Fibroblast of pulmonary artery (primary cell): ENCODE measurements around the gene POLR3B.

Source experiments
- DNase-seq: peaks from one replicate; pipeline ENCODE4 v3.0.0-alpha.2; 2010; ENCODE audit warnings: low read depth
- H3K4me3 ChIP-seq: replicated peaks from 2 replicates; pipeline ENCODE4 v1.5.1; 2011; ENCODE audit warnings: low read depth, mild to moderate bottlenecking, control low read depth, low read length, moderate library complexity
- CTCF ChIP-seq: IDR thresholded peaks from 2 replicates; pipeline ENCODE4 v1.5.1; 2011; ENCODE audit warnings: mild to moderate bottlenecking, control low read depth, low read length, inconsistent platforms; ENCODE audit errors: missing control alignments

POLR3B gene

DNA sequence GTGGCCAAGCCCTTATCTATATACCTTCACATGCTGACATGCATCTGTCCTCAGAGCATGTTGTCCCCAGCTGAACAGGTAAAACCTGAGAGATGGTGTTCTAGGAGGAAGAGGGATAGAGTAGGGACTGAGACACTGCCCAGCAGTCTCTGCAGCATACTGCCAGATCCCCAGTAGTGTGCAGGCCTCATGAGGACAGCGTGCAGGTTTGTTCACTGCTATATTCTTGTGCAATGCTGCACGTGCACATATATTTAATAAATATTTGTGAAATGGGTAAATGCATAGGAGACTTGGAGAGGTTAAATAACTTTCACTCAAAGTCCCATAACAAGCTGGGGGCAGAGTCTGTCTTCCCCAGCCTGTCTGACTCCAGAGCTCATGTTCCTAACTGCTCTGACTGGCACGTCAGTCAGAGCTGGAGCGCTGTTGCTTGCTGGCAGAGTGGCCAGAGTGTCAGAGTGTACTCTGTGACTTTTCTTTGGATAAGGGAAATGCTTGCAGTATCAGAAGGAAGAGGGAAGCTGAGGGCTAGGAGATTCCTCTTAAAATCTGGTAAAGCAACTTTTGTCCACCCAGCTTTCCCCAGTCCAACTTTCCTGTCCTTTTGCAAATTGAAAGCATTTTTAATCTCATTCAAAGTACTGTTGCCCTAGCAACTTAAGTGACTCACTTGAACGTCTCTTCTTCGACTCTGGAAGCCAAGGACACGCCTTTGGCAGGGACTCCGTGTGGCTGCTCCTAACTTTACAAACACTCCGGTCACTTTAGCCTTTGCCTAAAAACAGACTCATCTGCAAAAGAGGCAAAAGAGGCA, 14.9 kb upstream of the POLR3B start:
- no peak for TF ChIP-seq CTCF
- H3K4me3 ChIP-seq = peak overlapping the region; percentile 24
- peak; percentile 78 for DNase-seq

DNA sequence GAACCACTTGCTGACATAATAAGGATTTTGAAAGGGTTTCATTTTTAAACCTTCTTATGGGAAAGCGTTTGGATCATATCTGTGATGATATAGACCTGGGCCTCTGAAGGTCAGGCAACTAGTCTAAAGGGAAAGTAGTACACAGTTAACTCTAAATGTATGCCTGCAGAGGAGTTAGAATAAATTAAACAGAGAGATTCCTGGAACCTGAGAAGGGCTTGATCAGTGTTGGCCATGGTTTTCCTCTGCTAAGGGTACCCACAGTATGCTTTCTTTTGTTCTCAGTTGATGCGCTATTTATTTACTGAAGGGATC, 14.4 kb upstream of the POLR3B start:
- DNase-seq = no peak
- peak overlapping the region; percentile 21 for H3K4me3 ChIP-seq
- no peak for TF ChIP-seq CTCF

DNA sequence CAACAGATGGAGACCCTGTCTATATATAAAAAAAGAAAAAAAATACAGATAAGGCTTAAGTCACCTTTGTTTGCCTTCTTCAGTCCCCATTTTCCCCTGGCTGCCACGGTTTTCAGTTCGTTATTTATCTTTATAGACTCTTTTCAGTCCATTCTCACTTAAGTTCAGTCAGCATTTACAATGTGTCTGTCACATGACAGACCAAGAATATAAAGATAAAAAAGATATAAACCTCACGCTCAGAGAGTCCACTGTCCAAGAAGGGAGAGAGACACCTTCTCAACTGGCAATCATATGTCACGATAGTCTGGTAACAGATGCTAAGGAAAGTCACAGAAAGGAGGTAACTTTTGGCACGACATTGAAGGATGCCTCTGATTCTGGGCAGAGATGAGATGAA, 13.4 kb upstream of the POLR3B start:
- H3K4me3 ChIP-seq = no peak overlapping the region
- TF ChIP-seq CTCF = no peak
- no peak for DNase-seq

GRCh38 chr12:106345746-106346145, 11.8 kb upstream of the POLR3B start:
- peak; percentile 52 for TF ChIP-seq CTCF
- no peak overlapping the region for H3K4me3 ChIP-seq
- peak; percentile 72 for DNase-seq

DNA sequence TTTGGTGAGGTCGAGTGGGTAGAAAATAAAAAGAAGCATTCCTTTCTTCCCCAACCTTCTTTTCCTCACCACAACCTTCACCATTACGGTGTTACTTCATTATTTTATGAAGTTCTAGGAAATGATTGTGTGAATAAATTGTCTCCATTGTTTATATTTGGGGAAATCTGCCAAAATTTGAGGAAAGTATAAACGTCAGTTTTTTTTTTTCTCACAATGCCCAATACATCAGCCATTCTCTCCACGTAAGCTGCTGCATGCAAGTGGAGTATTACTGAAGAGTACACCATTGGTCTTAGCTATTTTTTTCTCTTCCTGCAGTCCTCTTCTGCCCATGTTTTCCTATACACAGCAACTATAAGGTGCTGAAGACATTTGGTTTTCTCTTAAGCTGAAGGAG, 9.1 kb upstream of the POLR3B start:
- no peak for DNase-seq
- no peak for TF ChIP-seq CTCF
- no peak overlapping the region for H3K4me3 ChIP-seq

DNA sequence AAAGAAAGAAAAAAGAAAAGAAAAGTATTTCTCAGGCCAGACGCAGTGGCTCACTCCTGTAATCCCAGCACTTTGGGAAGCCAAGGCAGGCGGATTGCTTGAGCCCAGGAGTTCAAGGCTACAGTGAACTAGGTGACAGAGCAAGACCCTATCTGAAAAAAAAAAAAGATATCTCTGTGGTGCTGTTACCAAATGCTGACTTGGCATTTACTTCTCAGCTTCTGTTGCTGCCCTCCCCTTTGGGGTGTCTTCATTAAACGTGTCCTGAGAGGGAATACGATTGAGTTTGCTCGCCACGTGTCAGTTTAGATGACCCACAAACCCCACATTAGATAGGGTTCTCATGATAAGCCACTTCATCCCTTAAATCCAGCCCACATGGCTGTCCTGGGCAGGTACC, 4.4 kb upstream of the POLR3B start:
- no peak for TF ChIP-seq CTCF
- DNase-seq = no peak
- no peak overlapping the region for H3K4me3 ChIP-seq
